Testis (tissue), 3 donors: ENCODE measurements around the gene FBXO48. TPM values are rescaled to one million over a fixed set of nuclear protein-coding genes. Genes with fewer than 3 reads are reported as not detected.
"Not testable (repeated sequence)": the region's sequence is repeated elsewhere in the genome, so short reads cannot be mapped to it uniquely, and the experiment has no call there.

Experiments
- DNase-seq: peaks from one replicate; pipeline ENCODE4 v3.0.0-alpha.2; 2019
- H3K27ac ChIP-seq, 2 donors: fragments of 200-600 bp; sonication (generic); one replicate each; pipeline ENCODE4 v1.5.1; 2019
- H3K27me3 ChIP-seq: fragments of 200-600 bp; sonication (generic); one replicate; pipeline ENCODE4 v1.5.1; 2019
- H3K36me3 ChIP-seq: fragments of 200-600 bp; sonication (generic); one replicate; pipeline ENCODE4 v1.5.1; 2017; ENCODE audit warnings: low read depth; ENCODE audit errors: missing control alignments
- H3K4me1 ChIP-seq: fragments of 200-600 bp; sonication (generic); one replicate; pipeline ENCODE4 v1.5.1; 2019
- H3K4me3 ChIP-seq, 2 donors: fragments of 200-600 bp; sonication (generic); one replicate each; pipeline ENCODE4 v1.5.1; 2017 to 2019
- H3K9me3 ChIP-seq: fragments of 200-600 bp; sonication (generic); one replicate; pipeline ENCODE4 v1.5.1; 2017
- CTCF ChIP-seq, 3 experiments: fragments of 450-650 bp in 2 of 3; fragments of 200-600 bp in 1 of 3; sonication (generic) in 1 of 3; IDR thresholded peaks; one replicate each; pipeline ENCODE4 v1.5.1; 2016 to 2019; ENCODE audit warnings: antibody characterized with exemption in 3 of 3, mild to moderate bottlenecking in 2 of 3, moderate library complexity in 1 of 3
- POLR2A ChIP-seq: fragments of 450-650 bp; IDR thresholded peaks from one replicate; pipeline ENCODE4 v1.6.1; 2017; ENCODE audit warnings: antibody characterized with exemption, mild to moderate bottlenecking, moderate library complexity
- WGBS, 2 donors: methylation state at CpG; one replicate each; pipeline ENCODE4 v1.1.5; 2018; 5-methylcytosine and 5-hydroxymethylcytosine counted together
- intact Hi-C: fragments of 100-400 bp; cut with DNase I; formaldehyde crosslinking; loops from one replicate; pipeline ENCODE4 v1.15.1; 2023; ENCODE audit warnings: low total_unique reads
- polyA plus RNA-seq: library from polyadenylated mRNA; stranded (reverse); fragments of 350-450 nt; fragmentation: Illumina TruSeq; extraction: RNeasy Lipid Tissue Mini Kit (QIAGEN cat#74804); gene quantifications from one replicate; pipeline ENCODE4 v1.2.3, GENCODE V29; 2014; ENCODE audit warnings: low read depth, low replicate concordance; ENCODE audit not compliant: insufficient read depth
- total RNA-seq, 2 donors: library from RNA; depleted of rRNA; stranded (reverse); fragments of >200 nt; gene quantifications; one replicate each; pipeline ENCODE4 v1.2.3, GENCODE V29; 2016

FBXO48 gene
- total and polyA plus RNA-seq, 3 donors from 2014 or later = 1.2 to 2.4 (median 1.7) TPM

GRCh38 chr2:68452158-68452900 lies 14.8 kb downstream of the FBXO48 start:
- Histone ChIP-seq H3K4me3 (no peak overlapping the region), H3K36me3 (no peaks in the 10 kb centered on the region), H3K27me3 (no peaks in the 10 kb centered on the region), H3K9me3 (no peaks in the 10 kb centered on the region), H3K4me1 (no peaks in the 10 kb centered on the region), H3K27ac (no peak overlapping the region)
- 67 to 74% methylated on average over 5 of the region's 5 CpGs for WGBS, 2 donors
- intact Hi-C loops = no loop called here
- TF ChIP-seq CTCF (IDR thresholded peaks at IDR 0.05) = no peak
- no peak for TF ChIP-seq POLR2A
- DNase-seq = no peak

GRCh38 chr2:68448671-68449653 lies 18.1 kb downstream of the FBXO48 start:
- Histone ChIP-seq H3K4me3 (peak overlapping the region in 1 of 2 donors; percentile 3), H3K27me3 (no peaks in the 10 kb centered on the region), H3K36me3 (no peaks in the 10 kb centered on the region), H3K27ac (no peak overlapping the region), H3K4me1 (no peaks in the 10 kb centered on the region), H3K9me3 (no peaks in the 10 kb centered on the region)
- DNase-seq = no peak
- intact Hi-C loops = no loop called here
- TF ChIP-seq POLR2A (no peak), CTCF (IDR thresholded peaks at IDR 0.05) (no peak)
- WGBS, 2 donors = 63 to 65% methylated on average over 20 to 24 of the region's 24 CpGs

- TF ChIP-seq POLR2A = no peak
- no peak overlapping the region for H3K4me3 ChIP-seq
- no peak for DNase-seq
- no peaks in the 10 kb centered on the region for H3K9me3 ChIP-seq
- intact Hi-C loops = no loop called here
- 57 to 83% methylated on average over 14 to 16 of the region's 16 CpGs for WGBS, 2 donors
- no peak overlapping the region for H3K27ac ChIP-seq
- H3K27me3 ChIP-seq = no peaks in the 10 kb centered on the region
- no peaks in the 10 kb centered on the region for H3K4me1 ChIP-seq
- H3K36me3 ChIP-seq = no peaks in the 10 kb centered on the region
Observed at GRCh38 chr2:68447118-68447517, 20.0 kb downstream of the FBXO48 start.

- H3K36me3 ChIP-seq, DNase-seq, H3K27ac ChIP-seq, H3K4me1 ChIP-seq, H3K9me3 ChIP-seq, H3K27me3 ChIP-seq, intact Hi-C loops, H3K4me3 ChIP-seq: not testable (repeated sequence)
- WGBS, 2 donors = 54 to 71% methylated on average over 3 of the region's 3 CpGs
Observed at GRCh38 chr2:68446425-68446824, 20.7 kb downstream of the FBXO48 start.

GRCh38 chr2:68441994-68442322 lies 25.1 kb downstream of the FBXO48 start:
- WGBS, 2 donors = 70 to 72% methylated on average over 2 of the region's 2 CpGs

More at GRCh38 chr2:68441994-68442322, 25.1 kb downstream of the FBXO48 start:
- Histone ChIP-seq H3K4me3 (no peak overlapping the region), H3K9me3 (no peaks in the 10 kb centered on the region), H3K36me3 (no peaks in the 10 kb centered on the region), H3K4me1 (peaks cover 4% of the 10 kb centered on the region), H3K27ac (no peak overlapping the region), H3K27me3 (no peaks in the 10 kb centered on the region)
- DNase-seq = no peak
- intact Hi-C loops = no loop called here
- TF ChIP-seq CTCF (IDR thresholded peaks at IDR 0.05) = no peak
